Endothelial cell of umbilical vein (primary cell): ENCODE measurements around the gene PNKP. TPM values are rescaled to one million over a fixed set of nuclear protein-coding genes. Genes with fewer than 3 reads are reported as not detected.

Experiments
- BruUV-seq: library from RNA; stranded (reverse); fragments of 400-500 nt; replicated peaks from 2 replicates; lab custom pipeline; 2021; lab: Mats Ljungman, UMichigan
- CTCF ChIA-PET: fragments of 300-600, 350-600 bp; sonication (Branson Sonifier 250); formaldehyde crosslinking; loops from one replicate; lab custom pipeline; 2021; ENCODE audit warnings: antibody characterized with exemption, inconsistent platforms; lab: Charles Lee
- POLR2A ChIA-PET: fragments of 300-600, 350-600 bp; sonication (Branson Sonifier 250); formaldehyde crosslinking; loops from one replicate; lab custom pipeline; 2021; ENCODE audit warnings: antibody characterized with exemption, inconsistent platforms; lab: Charles Lee
- DNase-seq: peaks from one replicate; pipeline ENCODE4 v3.0.0-alpha.2; 2011; ENCODE audit warnings: low read depth, low spot score
- FAIRE-seq: peaks from 2 replicates; lab custom pipeline; 2011; peaks lifted over from hg19 to GRCh38; lab: Jason Lieb, UNC
- H2AFZ ChIP-seq: 2 replicates; pipeline ENCODE4 v1.6.0; 2012; ENCODE audit warnings: low read depth, low read length, control low read depth, inconsistent platforms
- H3K27ac ChIP-seq: 2 replicates; pipeline ENCODE4 v1.5.1; 2011; ENCODE audit warnings: low read depth, mild to moderate bottlenecking, control low read depth, low read length, moderate library complexity; ENCODE audit not compliant: insufficient read depth
- H3K27me3 ChIP-seq, 2 experiments: 2 replicates each; pipeline versions ENCODE4 v1.6.0 to v1.6.1; 2011; ENCODE audit warnings: low read length in 2 of 2, mixed read lengths in 1 of 2; ENCODE audit not compliant: control insufficient read depth in 2 of 2, insufficient read depth in 2 of 2
- H3K36me3 ChIP-seq, 2 experiments: 2 replicates in 1 of 2; 3 replicates in 1 of 2; pipeline ENCODE4 v1.5.1; 2011; ENCODE audit warnings: low read length in 2 of 2, mild to moderate bottlenecking in 1 of 2, moderate library complexity in 1 of 2; ENCODE audit not compliant: control insufficient read depth in 2 of 2, insufficient read depth in 2 of 2; ENCODE audit errors: extremely low read depth in 1 of 2
- H3K4me1 ChIP-seq: 3 replicates; pipeline ENCODE4 v1.5.1; 2011; ENCODE audit warnings: mild to moderate bottlenecking, low read length; ENCODE audit not compliant: control insufficient read depth, insufficient read depth; ENCODE audit errors: extremely low read depth
- H3K4me2 ChIP-seq: 2 replicates; pipeline ENCODE4 v1.6.1; 2011; ENCODE audit warnings: low read length, control low read depth, mixed read lengths; ENCODE audit not compliant: insufficient read depth
- H3K4me3 ChIP-seq, 3 experiments: fragments of 200-600 bp in 1 of 3; sonication (generic), shearing (Covaris generic) in 1 of 3; replicated peaks in 1 of 3; 2 replicates each; pipeline ENCODE4 v1.5.1; 2011 to 2016; ENCODE audit warnings: control low read depth in 3 of 3, low read length in 3 of 3, mild to moderate bottlenecking in 2 of 3, inconsistent platforms in 1 of 3, low read depth in 1 of 3, moderate library complexity in 1 of 3; ENCODE audit not compliant: insufficient read depth in 1 of 3
- H3K79me2 ChIP-seq: 2 replicates; pipeline ENCODE4 v1.6.0; 2012; ENCODE audit warnings: low read length, inconsistent platforms; ENCODE audit not compliant: control insufficient read depth, insufficient read depth
- H3K9ac ChIP-seq: replicated peaks from 2 replicates; pipeline ENCODE3; 2011; ENCODE audit warnings: low read length, control low read depth; ENCODE audit not compliant: insufficient read depth; ENCODE audit errors: extremely low read depth
- H3K9me1 ChIP-seq: replicated peaks from 3 replicates; pipeline ENCODE4 v1.6.0; 2011; ENCODE audit warnings: mild to moderate bottlenecking, low read length; ENCODE audit not compliant: control insufficient read depth, insufficient read depth; ENCODE audit errors: extremely low read depth
- H3K9me3 ChIP-seq: replicated peaks from 2 replicates; pipeline ENCODE4 v1.5.1; 2012; ENCODE audit warnings: low read length, inconsistent platforms; ENCODE audit not compliant: control insufficient read depth, insufficient read depth
- H4K20me1 ChIP-seq: replicated peaks from 2 replicates; pipeline ENCODE3; 2011; ENCODE audit warnings: mild to moderate bottlenecking, low read length; ENCODE audit not compliant: control insufficient read depth, insufficient read depth; ENCODE audit errors: extremely low read depth
- EZH2 ChIP-seq: IDR thresholded peaks from 2 replicates; pipeline ENCODE4 v1.6.1; 2012; ENCODE audit warnings: borderline replicate concordance, low read depth, mild to moderate bottlenecking, moderate library complexity, low read length, inconsistent platforms; ENCODE audit not compliant: severe bottlenecking
- FOS ChIP-seq: IDR thresholded peaks from 2 replicates; pipeline ENCODE4 v1.6.1; 2011; ENCODE audit warnings: mild to moderate bottlenecking, low read length, moderate library complexity, borderline replicate concordance; ENCODE audit not compliant: insufficient read depth
- GATA2 ChIP-seq: IDR thresholded peaks from 2 replicates; pipeline ENCODE4 v1.7.0; 2011; ENCODE audit warnings: low read depth, mild to moderate bottlenecking, moderate library complexity, mixed read lengths, low read length; ENCODE audit not compliant: insufficient read length, insufficient read depth
- JUN ChIP-seq: IDR thresholded peaks from 2 replicates; pipeline ENCODE4 v1.6.1; 2011; ENCODE audit warnings: borderline replicate concordance, low read depth; ENCODE audit not compliant: insufficient read length, insufficient read depth
- MAX ChIP-seq: IDR thresholded peaks from 2 replicates; pipeline ENCODE4 v1.6.1; 2011; ENCODE audit not compliant: insufficient read depth, insufficient read length
- MYC ChIP-seq: IDR thresholded peaks from one replicate; pipeline ENCODE4 v1.6.1; 2011; ENCODE audit warnings: mild to moderate bottlenecking, low read depth, low read length
- POLR2A ChIP-seq: IDR thresholded peaks from 2 replicates; pipeline ENCODE4 v1.6.1; 2012; ENCODE audit warnings: low read depth, mild to moderate bottlenecking, control low read depth, low read length
- POLR2AphosphoS5 ChIP-seq: IDR thresholded peaks from 2 replicates; pipeline ENCODE4 v1.6.1; 2012; ENCODE audit warnings: low read depth, mild to moderate bottlenecking, control low read depth, low read length, moderate library complexity; ENCODE audit not compliant: insufficient read depth
- dilution Hi-C: fragments of 300-500 bp; cut with MboI; formaldehyde crosslinking; loops from one replicate; pipeline ENCODE4 v1.15.0; 2019; ENCODE audit warnings: low sequenced_read_pairs; ENCODE audit not compliant: extremely low pct_ligation_motif_present
- intact Hi-C: fragments of 100-400 bp; cut with micrococcal nuclease; formaldehyde crosslinking; loops from one replicate; pipeline ENCODE4 v1.10.0; 2022
- polyA plus RNA-seq, 4 experiments: library from polyadenylated mRNA; depleted of rRNA in 3 of 4; stranded (reverse) in 3 of 4; unstranded in 1 of 4; fragments of >200 nt; gene quantifications; 2 replicates each; pipeline versions ENCODE4 v1.2.1 to v1.2.3, GENCODE V29; 2011 to 2012; ENCODE audit warnings: missing spikeins in 1 of 4
- total RNA-seq: library from RNA; stranded (reverse); gene quantifications from 2 replicates; pipeline ENCODE4 v1.2.3, GENCODE V29; 2021
- TF ChIP-seq, protein P1 (sequence below), 2 donors: IDR thresholded peaks; 1 replicate in 1 of 2; 2 replicates in 1 of 2; pipeline ENCODE4 v1.5.1; 2011; ENCODE audit warnings: low read length in 2 of 2, mild to moderate bottlenecking in 2 of 2, moderate library complexity in 2 of 2, control low read depth in 1 of 2, inconsistent platforms in 1 of 2, low read depth in 1 of 2; ENCODE audit not compliant: insufficient read depth in 1 of 2; ENCODE audit errors: extremely low read depth in 1 of 2

The PNKP gene
- total and polyA plus RNA-seq, 2 donors (not counting 3 experiments of a cell fraction or from before 2014, with no cell fraction given), result 39.4 to 112 TPM

DNA sequence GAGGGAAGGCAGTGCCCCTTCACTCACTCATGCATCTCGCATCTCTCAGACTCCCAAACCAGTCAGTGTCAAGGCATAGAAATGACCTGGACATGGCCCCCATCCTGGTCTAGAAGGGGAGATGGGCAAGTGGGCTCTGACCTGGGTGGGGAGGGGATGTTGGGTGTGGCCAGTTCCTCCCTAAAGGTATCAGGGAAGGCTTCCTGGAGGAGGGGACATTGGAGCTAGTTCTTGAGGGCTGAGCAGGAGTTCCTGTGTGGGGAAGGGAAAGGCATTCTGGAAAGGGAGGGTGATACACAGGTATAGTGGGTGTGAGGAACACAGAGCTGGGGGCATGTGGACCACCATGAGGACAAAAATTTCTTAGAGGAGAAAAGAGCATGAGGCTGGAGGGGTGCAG, 25.3 kb upstream of the PNKP start:
- Histone ChIP-seq H4K20me1 (no peaks in the 10 kb centered on the region), H3K4me1 (peaks cover 16% of the 10 kb centered on the region), H3K4me2 (no peak overlapping the region), H3K9ac (no peak overlapping the region), H3K27me3 (no peaks in the 10 kb centered on the region), H3K9me1 (no peaks in the 10 kb centered on the region), H3K4me3 (no peak overlapping the region), H3K79me2 (no peaks in the 10 kb centered on the region), H3K9me3 (no peaks in the 10 kb centered on the region), H3K36me3 (no peaks in the 10 kb centered on the region), H2AFZ (no peak overlapping the region), H3K27ac (no peak overlapping the region)
- TF ChIP-seq POLR2A (no peak), EZH2 (no peak), POLR2AphosphoS5 (no peak), MAX (no peak), MYC (no peak), FOS (no peak), GATA2 (no peak), JUN (no peak)
- TF ChIP-seq, protein P1, sequence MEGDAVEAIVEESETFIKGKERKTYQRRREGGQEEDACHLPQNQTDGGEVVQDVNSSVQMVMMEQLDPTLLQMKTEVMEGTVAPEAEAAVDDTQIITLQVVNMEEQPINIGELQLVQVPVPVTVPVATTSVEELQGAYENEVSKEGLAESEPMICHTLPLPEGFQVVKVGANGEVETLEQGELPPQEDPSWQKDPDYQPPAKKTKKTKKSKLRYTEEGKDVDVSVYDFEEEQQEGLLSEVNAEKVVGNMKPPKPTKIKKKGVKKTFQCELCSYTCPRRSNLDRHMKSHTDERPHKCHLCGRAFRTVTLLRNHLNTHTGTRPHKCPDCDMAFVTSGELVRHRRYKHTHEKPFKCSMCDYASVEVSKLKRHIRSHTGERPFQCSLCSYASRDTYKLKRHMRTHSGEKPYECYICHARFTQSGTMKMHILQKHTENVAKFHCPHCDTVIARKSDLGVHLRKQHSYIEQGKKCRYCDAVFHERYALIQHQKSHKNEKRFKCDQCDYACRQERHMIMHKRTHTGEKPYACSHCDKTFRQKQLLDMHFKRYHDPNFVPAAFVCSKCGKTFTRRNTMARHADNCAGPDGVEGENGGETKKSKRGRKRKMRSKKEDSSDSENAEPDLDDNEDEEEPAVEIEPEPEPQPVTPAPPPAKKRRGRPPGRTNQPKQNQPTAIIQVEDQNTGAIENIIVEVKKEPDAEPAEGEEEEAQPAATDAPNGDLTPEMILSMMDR (IDR thresholded peaks at IDR 0.05; ENCODE audit: extremely low read depth in 1 of 2, insufficient read depth in 1 of 2, low read depth in 1 of 2, low read length in 2 of 2), result no peak
- no TSS peak for BruUV-seq
- intact Hi-C loops (no loop called here), dilution Hi-C loops (no loop called here)
- DNase-seq (no peak), FAIRE-seq (no peak)
- ChIA-PET POLR2A (no interaction called here), CTCF (no interaction called here)
